GM10847 (cell line): Measurements from ENCODE around the gene EPAS1.

Source experiments
- POLR2A ChIP-seq: IDR thresholded peaks from 2 replicates; pipeline ENCODE4 v1.6.1; 2011; ENCODE audit not compliant: insufficient read length; ENCODE audit errors: extremely low read depth

EPAS1 gene

GRCh38 chr2:46267616-46268015 is 29.6 kb upstream of the EPAS1 start:
- TF ChIP-seq POLR2A, result no peak

DNA sequence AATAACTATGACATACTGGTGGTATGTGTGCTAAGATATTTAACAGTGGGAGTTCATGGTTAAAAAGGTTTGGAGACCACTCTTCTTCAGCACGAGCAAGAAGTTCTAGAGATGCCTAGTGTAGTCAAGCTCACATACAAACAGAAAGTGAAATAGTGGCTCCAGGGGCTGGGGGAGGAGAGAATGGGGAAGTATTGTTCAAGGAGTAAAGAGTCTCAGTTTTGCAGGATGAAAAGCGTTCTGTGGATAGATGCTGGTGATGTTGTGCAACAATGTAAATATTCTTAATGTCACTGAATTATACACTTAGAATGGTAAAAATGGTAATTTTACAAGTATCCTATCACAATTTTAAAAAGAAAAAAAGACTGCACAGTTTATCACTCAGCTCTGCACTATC is 29.0 kb upstream of the EPAS1 start:
- TF ChIP-seq POLR2A, result no peak

DNA sequence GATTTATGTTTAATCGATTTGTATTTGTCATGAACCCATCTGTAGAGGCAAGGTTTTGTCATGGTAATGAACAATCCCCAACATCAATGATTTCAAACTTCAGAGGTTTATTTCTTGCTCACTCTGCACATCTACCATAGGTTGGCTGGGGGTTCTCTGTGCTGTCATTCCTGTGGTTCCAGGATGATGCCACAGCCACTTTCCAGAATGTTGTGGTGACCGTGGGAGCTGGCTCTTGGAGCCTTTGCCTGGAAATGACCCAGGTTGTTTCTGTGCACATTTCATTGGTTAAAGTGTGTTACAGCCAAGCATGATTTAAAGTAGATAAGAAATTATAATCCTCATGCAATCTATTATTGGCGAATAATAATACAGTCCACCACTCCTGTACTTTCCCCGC is 28.2 kb upstream of the EPAS1 start:
- no peak for TF ChIP-seq POLR2A

DNA sequence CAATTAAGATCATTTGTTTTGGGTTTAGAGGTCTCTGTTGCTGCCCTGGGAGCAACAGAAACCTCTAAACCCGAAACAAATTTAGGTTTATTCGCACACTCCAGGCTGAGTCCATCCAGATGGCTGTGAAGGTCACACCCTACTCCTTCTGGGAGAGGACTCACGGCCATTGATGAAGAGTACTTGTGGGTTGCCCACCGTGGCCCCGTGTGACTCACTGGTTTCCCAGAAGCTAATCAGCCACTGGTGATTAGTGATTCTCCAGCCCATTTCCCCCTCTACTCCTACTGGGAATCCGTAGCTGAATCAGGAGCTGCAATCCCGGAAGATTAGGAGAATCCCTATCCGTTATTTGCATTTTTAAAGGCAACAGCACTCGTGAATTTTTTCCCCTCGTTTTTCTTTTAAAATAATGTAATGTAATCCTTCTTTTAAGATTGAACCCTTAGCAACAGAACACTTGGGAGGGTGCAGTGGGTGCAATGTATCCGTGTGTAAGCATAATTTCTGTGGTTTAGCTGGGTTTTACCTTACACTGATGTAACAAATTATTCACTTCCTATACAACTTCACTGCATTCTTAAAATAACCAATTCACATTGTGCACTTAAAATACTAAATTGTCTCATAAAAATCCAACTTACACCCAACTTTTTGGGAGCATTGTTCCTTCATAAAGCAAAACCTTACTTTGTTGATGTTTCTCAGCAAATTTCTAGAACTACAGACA is 27.5 kb upstream of the EPAS1 start:
- no peak for TF ChIP-seq POLR2A

GRCh38 chr2:46270384-46270783 is 26.8 kb upstream of the EPAS1 start:
- TF ChIP-seq POLR2A, result no peak

GRCh38 chr2:46273225-46273863 is 23.9 kb upstream of the EPAS1 start:
- TF ChIP-seq POLR2A, result no peak

DNA sequence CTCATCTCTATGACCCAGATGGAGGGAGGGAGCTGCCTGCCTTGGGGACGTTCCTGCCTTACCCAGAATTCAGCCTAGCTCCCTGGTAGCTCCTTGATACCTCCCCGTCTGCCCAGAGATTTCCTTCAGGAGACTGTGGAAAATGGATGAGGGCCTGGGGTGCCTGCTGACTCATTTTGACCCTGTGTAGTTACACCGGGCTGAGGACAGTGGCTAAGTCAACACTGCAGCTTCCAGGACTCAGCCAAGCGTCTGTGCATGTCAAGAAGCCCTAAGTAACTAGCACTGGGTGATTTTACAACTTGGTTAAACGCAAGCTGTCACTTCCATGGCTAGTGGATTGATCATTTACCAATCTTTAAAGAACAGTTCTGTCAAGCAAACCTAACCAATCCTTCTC is 23.3 kb upstream of the EPAS1 start:
- no peak for TF ChIP-seq POLR2A

- no peak for TF ChIP-seq POLR2A
These were observed 22.6 kb upstream of the EPAS1 start for GRCh38 chr2:46274586-46274985.

DNA sequence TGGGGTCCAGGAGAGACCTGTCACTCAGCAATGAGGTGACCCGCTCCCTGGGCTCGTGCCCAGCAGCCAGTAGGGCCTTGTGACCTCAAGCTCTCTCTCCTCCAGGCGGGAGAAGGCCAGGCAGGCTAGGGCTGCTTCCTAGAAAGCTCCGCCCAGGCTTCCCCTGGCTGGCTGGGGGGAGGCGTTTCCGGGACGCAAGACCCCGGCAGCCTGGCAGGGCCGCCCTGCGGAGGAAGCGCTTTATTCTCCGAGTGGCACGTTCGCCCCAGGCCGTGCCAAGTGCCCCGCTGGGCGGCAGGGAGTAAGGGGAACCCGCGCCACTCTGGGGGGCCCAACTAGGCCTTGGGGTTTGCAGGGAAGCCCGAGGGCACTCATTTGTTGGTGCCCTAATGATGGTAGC is 21.2 kb upstream of the EPAS1 start:
- no peak for TF ChIP-seq POLR2A

DNA sequence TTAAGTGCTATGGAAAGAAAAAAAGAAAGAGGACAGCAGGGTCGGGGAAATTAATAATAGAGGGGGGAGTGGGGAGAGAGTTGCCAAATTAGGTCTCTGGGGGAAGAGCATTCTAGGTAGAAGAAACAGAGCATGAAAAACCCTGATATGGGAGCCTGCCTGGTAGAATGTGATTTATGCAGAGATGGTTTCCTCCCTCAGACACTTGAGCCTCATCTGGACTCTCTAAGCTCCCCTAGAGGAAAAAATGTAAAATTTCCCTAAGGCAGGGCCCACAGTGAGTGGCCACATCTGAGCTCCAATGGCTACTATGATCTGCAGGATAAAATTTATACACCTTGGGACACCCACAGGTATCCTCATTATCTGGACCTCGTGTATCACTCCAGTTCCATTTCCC is 20.6 kb upstream of the EPAS1 start:
- no peak for TF ChIP-seq POLR2A

GRCh38 chr2:46277431-46278190 is 19.6 kb upstream of the EPAS1 start:
- no peak for TF ChIP-seq POLR2A

GRCh38 chr2:46278952-46279351 is 18.3 kb upstream of the EPAS1 start:
- no peak for TF ChIP-seq POLR2A

GRCh38 chr2:46281939-46282338 is 15.3 kb upstream of the EPAS1 start:
- no peak for TF ChIP-seq POLR2A

GRCh38 chr2:46283693-46284092 is 13.5 kb upstream of the EPAS1 start:
- TF ChIP-seq POLR2A, result no peak

DNA sequence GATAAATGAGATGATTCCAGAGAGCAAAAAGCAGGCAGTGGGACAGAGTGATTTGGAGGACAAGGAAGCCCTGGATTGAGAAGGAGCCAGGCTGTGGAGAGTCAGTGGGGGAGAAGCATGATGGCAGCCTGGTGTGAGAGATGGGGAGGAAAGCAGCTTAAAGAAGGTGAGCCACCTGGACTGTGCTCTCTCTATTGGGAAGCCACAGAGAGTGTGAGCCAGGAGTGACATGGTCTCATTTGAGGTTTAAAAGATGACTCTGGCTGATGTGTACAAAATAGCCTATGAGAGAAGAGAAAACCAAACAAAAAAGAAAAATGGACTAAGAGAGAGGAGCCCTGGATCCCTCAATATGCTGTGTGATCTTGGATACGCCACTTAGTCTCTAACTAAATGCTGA is 12.9 kb upstream of the EPAS1 start:
- TF ChIP-seq POLR2A, result no peak

GRCh38 chr2:46284796-46285195 is 12.4 kb upstream of the EPAS1 start:
- no peak for TF ChIP-seq POLR2A
